HUES6 (cell line): ENCODE data around the gene TP53TG5.

Source experiments
- H3K27ac ChIP-seq: 2 replicates; pipeline ENCODE4 v1.7.0; 2013; ENCODE audit warnings: low read depth, mild to moderate bottlenecking, low read length, inconsistent platforms
- H3K27me3 ChIP-seq: 2 replicates; pipeline ENCODE4 v1.6.1; 2013; ENCODE audit warnings: low read length; ENCODE audit not compliant: control insufficient read depth, insufficient read depth
- H3K36me3 ChIP-seq: 2 replicates; pipeline ENCODE4 v1.6.1; 2013; ENCODE audit warnings: low read length; ENCODE audit not compliant: control insufficient read depth, insufficient read depth
- H3K4me1 ChIP-seq: 2 replicates; pipeline ENCODE4 v1.6.1; 2013; ENCODE audit warnings: low read length; ENCODE audit not compliant: control insufficient read depth, insufficient read depth
- H3K4me3 ChIP-seq: 2 replicates; pipeline ENCODE4 v1.5.1; 2013; ENCODE audit warnings: low read depth, low read length
- H3K9ac ChIP-seq: one replicate; pipeline ENCODE4 v1.6.1; 2013; ENCODE audit warnings: mild to moderate bottlenecking, low read length
- H3K9me3 ChIP-seq: 2 replicates; pipeline ENCODE4 v1.6.1; 2013; ENCODE audit warnings: low read depth, low read length; ENCODE audit not compliant: control insufficient read depth, insufficient read depth

TP53TG5 gene

GRCh38 chr20:45365444-45365970 is 12.6 kb downstream of the TP53TG5 start:
- no peak overlapping the region for H3K27ac ChIP-seq
- no peaks in the 10 kb centered on the region for H3K4me1 ChIP-seq
- H3K9ac ChIP-seq, result no peak overlapping the region
- peaks cover 27% of the 10 kb centered on the region for H3K36me3 ChIP-seq
- H3K4me3 ChIP-seq, result no peak overlapping the region
- no peaks in the 10 kb centered on the region for H3K27me3 ChIP-seq
- no peaks in the 10 kb centered on the region for H3K9me3 ChIP-seq

DNA sequence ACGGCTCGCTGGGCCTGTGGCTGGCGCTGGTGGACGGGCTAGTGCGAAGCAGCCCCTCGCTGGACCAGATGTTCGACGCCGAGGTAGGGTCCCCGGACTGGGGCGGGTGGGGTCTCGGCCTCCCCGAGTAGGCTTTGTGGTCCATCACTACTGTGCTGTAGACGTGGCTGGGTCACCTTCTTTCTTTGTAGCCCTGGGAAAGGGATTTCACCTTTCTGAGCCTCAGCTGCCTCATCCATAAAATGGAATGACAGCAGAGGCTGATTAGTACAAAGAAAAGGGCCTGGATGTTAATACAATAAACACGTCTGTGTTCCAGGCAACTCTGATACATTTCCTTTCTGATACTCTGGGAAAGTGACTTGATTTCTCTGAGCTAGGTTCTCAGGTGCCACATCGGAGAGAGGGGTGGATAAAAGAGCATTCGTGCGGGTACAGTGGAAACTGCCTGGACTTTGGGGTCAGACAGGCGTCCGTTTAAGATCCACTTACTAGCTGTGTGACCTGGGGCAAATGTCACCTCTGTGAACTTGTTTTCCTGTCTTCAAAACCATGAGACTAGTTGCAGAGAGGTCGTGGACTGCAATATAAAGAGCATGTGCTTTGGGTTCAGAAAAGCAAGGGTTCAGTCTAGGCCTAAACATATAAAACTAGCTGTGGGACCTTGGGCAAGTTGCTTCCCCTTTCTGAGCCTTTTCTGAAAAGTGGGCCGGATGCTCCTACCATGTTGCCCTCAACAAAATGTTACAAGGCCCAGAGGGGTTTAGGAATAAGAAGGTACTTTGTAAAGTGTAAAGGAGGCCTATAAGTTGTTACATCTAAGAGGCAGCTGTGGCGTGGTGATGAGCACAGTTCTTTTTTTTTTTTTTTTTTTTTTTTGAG is 14.3 kb downstream of the TP53TG5 start:
- H3K4me3 ChIP-seq, result peak overlapping the region; percentile 87
- H3K27me3 ChIP-seq, result no peaks in the 10 kb centered on the region
- H3K9me3 ChIP-seq, result no peaks in the 10 kb centered on the region
- H3K9ac ChIP-seq, result peak overlapping the region; percentile 90
- H3K4me1 ChIP-seq, result peaks cover 4% of the 10 kb centered on the region; the same call in 1 of the 2 replicates
- H3K27ac ChIP-seq, result no peak overlapping the region
- peaks cover 27% of the 10 kb centered on the region for H3K36me3 ChIP-seq

- Histone ChIP-seq H3K36me3 (peaks cover 22% of the 10 kb centered on the region), H3K27ac (peak within 1 kb of the TSS; percentile 72; the same call in 1 of the 2 replicates), H3K4me3 (peak within 1 kb of the TSS; percentile 87), H3K27me3 (no peaks in the 10 kb centered on the region), H3K9ac (peak within 1 kb of the TSS; percentile 90), H3K9me3 (no peaks in the 10 kb centered on the region), H3K4me1 (peaks cover 13% of the 10 kb centered on the region)
These were observed 15.1 kb downstream of the TP53TG5 start, which contains the start of gene SYS1 for GRCh38 chr20:45362804-45363610. TSS of gene SYS1 (plus strand) at chr20:45363156. CDS start at chr20:45363532, 376 bp downstream.

- peaks cover 13% of the 10 kb centered on the region for H3K4me1 ChIP-seq
- H3K9ac ChIP-seq, result no peak overlapping the region
- H3K4me3 ChIP-seq, result no peak overlapping the region
- no peaks in the 10 kb centered on the region for H3K9me3 ChIP-seq
- no peak overlapping the region for H3K27ac ChIP-seq
- peaks cover 12% of the 10 kb centered on the region for H3K36me3 ChIP-seq
- H3K27me3 ChIP-seq, result no peaks in the 10 kb centered on the region
These were observed 16.3 kb downstream of the TP53TG5 start for GRCh38 chr20:45361793-45362192.

- Histone ChIP-seq H3K27ac (no peak overlapping the region), H3K27me3 (no peaks in the 10 kb centered on the region), H3K4me1 (peaks cover 13% of the 10 kb centered on the region), H3K36me3 (no peaks in the 10 kb centered on the region), H3K9ac (no peak overlapping the region), H3K9me3 (no peaks in the 10 kb centered on the region), H3K4me3 (no peak overlapping the region)
These were observed 18.5 kb downstream of the TP53TG5 start for GRCh38 chr20:45359406-45360148.

GRCh38 chr20:45359069-45359405 is 19.1 kb downstream of the TP53TG5 start:
- H3K36me3 ChIP-seq, result no peaks in the 10 kb centered on the region
- no peaks in the 10 kb centered on the region for H3K9me3 ChIP-seq
- H3K27ac ChIP-seq, result no peak overlapping the region
- H3K9ac ChIP-seq, result no peak overlapping the region
- H3K4me3 ChIP-seq, result no peak overlapping the region
- H3K4me1 ChIP-seq, result peaks cover 13% of the 10 kb centered on the region
- H3K27me3 ChIP-seq, result no peaks in the 10 kb centered on the region

GRCh38 chr20:45358282-45359068 is 19.6 kb downstream of the TP53TG5 start:
- Histone ChIP-seq H3K9me3 (no peaks in the 10 kb centered on the region), H3K9ac (no peak overlapping the region), H3K4me3 (no peak overlapping the region), H3K4me1 (peaks cover 15% of the 10 kb centered on the region), H3K27me3 (no peaks in the 10 kb centered on the region), H3K36me3 (no peaks in the 10 kb centered on the region), H3K27ac (no peak overlapping the region)

DNA sequence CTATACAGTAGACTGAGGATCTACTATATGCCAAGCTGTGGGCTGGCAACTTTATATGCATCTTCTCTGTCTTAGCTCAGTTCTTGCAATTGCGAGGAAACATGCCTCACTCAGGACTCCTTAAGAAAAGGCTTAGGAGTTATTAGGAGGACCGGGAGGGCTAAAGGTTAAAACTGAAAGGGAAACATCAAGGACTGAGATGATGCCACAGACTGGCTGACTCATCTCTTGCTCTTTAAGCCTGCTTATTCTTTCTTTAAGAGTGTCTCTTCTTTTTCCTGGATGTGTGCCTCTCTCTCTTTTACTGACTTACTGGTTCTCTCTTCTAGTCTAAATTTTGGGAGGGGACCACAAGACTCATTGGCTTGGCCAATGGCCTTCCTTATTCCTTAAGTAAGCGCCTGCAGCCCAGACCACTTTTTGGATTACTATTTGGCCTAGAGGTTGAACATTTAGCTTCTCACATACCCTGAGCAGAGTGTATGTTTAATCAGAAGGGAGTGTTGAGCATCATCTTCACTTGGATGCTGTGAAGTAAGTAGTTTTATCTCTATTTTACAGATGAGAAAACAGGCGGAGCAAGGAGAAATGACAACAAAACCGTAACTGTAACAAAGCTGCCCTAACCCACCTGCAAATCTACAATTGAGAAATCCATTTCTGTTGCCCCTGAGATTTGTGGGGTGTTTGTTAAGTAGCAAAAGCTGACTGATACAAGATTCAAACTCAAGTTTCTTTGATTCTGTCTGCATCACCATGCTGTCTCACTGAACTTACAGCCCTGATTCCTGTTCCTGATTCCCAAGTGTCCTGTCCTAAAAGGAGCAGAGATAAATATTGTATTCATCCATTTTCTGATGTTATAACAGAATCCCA is 22.7 kb downstream of the TP53TG5 start:
- Histone ChIP-seq H3K36me3 (no peaks in the 10 kb centered on the region), H3K9me3 (no peaks in the 10 kb centered on the region), H3K4me3 (no peak overlapping the region), H3K27me3 (no peaks in the 10 kb centered on the region), H3K27ac (no peak overlapping the region), H3K4me1 (peaks cover 17% of the 10 kb centered on the region), H3K9ac (no peak overlapping the region)

- H3K9ac ChIP-seq, result no peak overlapping the region
- H3K4me3 ChIP-seq, result no peak overlapping the region
- no peak overlapping the region for H3K27ac ChIP-seq
- no peaks in the 10 kb centered on the region for H3K27me3 ChIP-seq
- H3K36me3 ChIP-seq, result no peaks in the 10 kb centered on the region
- no peaks in the 10 kb centered on the region for H3K9me3 ChIP-seq
- H3K4me1 ChIP-seq, result peaks cover 17% of the 10 kb centered on the region
These were observed 23.5 kb downstream of the TP53TG5 start for GRCh38 chr20:45354423-45355208.
